Panc1 (cell line): ENCODE data around the gene PEX5L. TPM values are rescaled to one million over a fixed set of nuclear protein-coding genes. Genes with fewer than 3 reads are reported as not detected.

Experiments
- ATAC-seq: fragments of 200-7000 bp; cut with Tn5 transposase; 2 replicates; pipeline ENCODE4 v1.9.1; 2020; ENCODE audit warnings: mild to moderate bottlenecking, moderate library complexity
- BruUV-seq: library from RNA; stranded (reverse); fragments of 400-500 nt; replicated peaks from 2 replicates; lab custom pipeline; 2021; lab: Mats Ljungman, UMichigan
- CTCF ChIA-PET: fragments of 300-600 bp; sonication (Branson Sonifier 250); formaldehyde crosslinking; loops from one replicate; lab custom pipeline; 2022; ENCODE audit warnings: antibody characterized with exemption; lab: Charles Lee
- POLR2A ChIA-PET: fragments of 300-600 bp; sonication (Branson Sonifier 250); formaldehyde crosslinking; loops from one replicate; lab custom pipeline; 2022; ENCODE audit warnings: antibody characterized with exemption; lab: Charles Lee
- DNase-seq: peaks from one replicate; pipeline ENCODE4 v3.0.0-alpha.2; 2010; ENCODE audit warnings: low read depth, low spot score
- H3K27ac ChIP-seq: 2 replicates; pipeline ENCODE4 v1.5.1; 2011; ENCODE audit warnings: mild to moderate bottlenecking, low read length, inconsistent platforms
- H3K27me3 ChIP-seq: fragments of 200-500 bp; sonication (Bioruptor generic); 2 replicates; pipeline ENCODE4 v1.6.0; 2014; ENCODE audit warnings: low read length, inconsistent platforms; ENCODE audit not compliant: control insufficient read depth, insufficient read depth
- H3K36me3 ChIP-seq: fragments of 200-500 bp; sonication (Bioruptor generic); 2 replicates; pipeline ENCODE4 v1.5.1; 2014; ENCODE audit warnings: inconsistent platforms, mild to moderate bottlenecking, low read length, moderate library complexity; ENCODE audit not compliant: control insufficient read depth, insufficient read depth
- H3K4me1 ChIP-seq: 2 replicates; pipeline ENCODE4 v1.5.1; 2011; ENCODE audit warnings: inconsistent platforms, mild to moderate bottlenecking, low read length, moderate library complexity; ENCODE audit not compliant: control insufficient read depth, insufficient read depth
- H3K4me3 ChIP-seq, 2 experiments: 2 replicates each; pipeline ENCODE4 v1.5.1; 2011 to 2012; ENCODE audit warnings: low read depth in 2 of 2, low read length in 2 of 2, mild to moderate bottlenecking in 2 of 2, inconsistent platforms in 1 of 2, moderate library complexity in 1 of 2
- H3K9me3 ChIP-seq: fragments of 200-500 bp; sonication (Bioruptor generic); 2 replicates; pipeline ENCODE4 v1.5.1; 2014; ENCODE audit warnings: low read depth, mild to moderate bottlenecking, inconsistent platforms, low read length, moderate library complexity; ENCODE audit not compliant: control insufficient read depth, insufficient read depth
- POLR2AphosphoS5 ChIP-seq: IDR thresholded peaks from 2 replicates; pipeline ENCODE4 v1.6.1; 2012; ENCODE audit warnings: mild to moderate bottlenecking, low read depth, low read length, moderate library complexity
- SIN3A ChIP-seq: IDR thresholded peaks from 2 replicates; pipeline ENCODE4 v1.6.1; 2012; ENCODE audit warnings: low read depth, mild to moderate bottlenecking, low read length, moderate library complexity, borderline replicate concordance; ENCODE audit not compliant: insufficient read depth
- TCF7L2 ChIP-seq: IDR thresholded peaks from 2 replicates; pipeline ENCODE4 v1.6.1; 2011; ENCODE audit warnings: mild to moderate bottlenecking, low read depth, low read length, inconsistent platforms
- in situ Hi-C: cut with HindIII; loops from 2 replicates; pipeline ENCODE4 v1.10.0; 2016; ENCODE audit warnings: low sequenced_read_pairs, low pct_unique_long_range_greater_than_20kb
- intact Hi-C: fragments of 100-400 bp; cut with micrococcal nuclease; formaldehyde crosslinking; loops from one replicate; pipeline ENCODE4 v1.10.0; 2022; ENCODE audit not compliant: unreplicated experiment
- total RNA-seq: library from RNA; stranded (reverse); gene quantifications from one replicate; pipeline ENCODE4 v1.2.1, GENCODE V29; 2021; ENCODE audit not compliant: unreplicated experiment
- TF ChIP-seq, protein P1 (sequence below), 2 experiments: IDR thresholded peaks; 2 replicates each; pipeline ENCODE4 v1.6.1; 2011 to 2012; ENCODE audit warnings: low read depth in 2 of 2, control low read depth in 1 of 2, low read length in 1 of 2, mild to moderate bottlenecking in 1 of 2, moderate library complexity in 1 of 2; ENCODE audit not compliant: insufficient read depth in 1 of 2
- TF ChIP-seq, protein P2 (sequence below): fragments of 450-650 bp; IDR thresholded peaks from 2 replicates; pipeline ENCODE4 v1.5.1; 2017; ENCODE audit warnings: mild to moderate bottlenecking

Gene PEX5L
- total RNA-seq, 1 experiment from 2014 or later: 0.23 TPM

DNA sequence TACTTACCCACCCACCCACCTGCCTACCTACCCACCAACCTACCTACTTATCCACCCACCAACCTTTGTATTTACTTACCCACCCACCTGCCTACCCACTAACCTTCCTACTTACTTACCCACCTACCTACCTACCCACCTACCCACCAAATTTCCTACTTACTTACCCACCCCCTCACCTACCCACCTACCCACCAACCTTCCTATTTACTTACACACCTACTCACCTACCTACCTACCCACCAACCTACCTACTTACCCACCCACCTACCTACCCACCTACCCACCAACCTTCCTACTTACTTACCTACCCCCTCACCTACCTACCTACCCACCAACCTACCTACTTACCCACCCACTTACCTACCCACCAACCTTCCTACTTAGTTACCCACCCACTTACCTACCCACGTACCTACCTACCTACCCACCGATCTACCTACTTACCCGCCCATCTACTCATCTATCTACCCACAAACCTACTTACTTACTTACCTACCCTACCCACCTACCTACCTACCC, 204.3 kb downstream of the PEX5L start:
- H3K9me3 ChIP-seq: no peaks in the 10 kb centered on the region
- POLR2A ChIA-PET: no interaction called here

DNA sequence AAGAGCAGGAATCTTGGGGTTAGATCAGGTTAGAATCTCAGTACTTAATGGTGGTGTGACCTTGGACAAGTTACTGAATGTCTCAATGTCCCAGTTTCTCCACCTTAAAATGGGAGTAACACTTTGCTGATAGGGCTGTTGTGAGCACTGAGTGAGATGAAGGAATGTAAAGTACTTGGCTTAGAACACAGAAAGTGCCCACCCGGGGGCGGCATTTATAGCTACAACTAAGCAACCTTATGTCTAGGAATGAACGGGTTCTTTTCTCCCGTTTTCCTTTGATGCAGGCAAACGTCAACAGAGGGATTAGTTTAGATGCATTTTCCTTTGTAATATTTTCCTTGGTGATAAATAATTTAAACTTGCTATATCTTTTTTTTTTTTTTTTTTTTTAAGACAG, 207.3 kb downstream of the PEX5L start:
- Histone ChIP-seq H3K4me1 (no peaks in the 10 kb centered on the region), H3K27ac (no peak overlapping the region), H3K9me3 (no peaks in the 10 kb centered on the region), H3K27me3 (peaks cover 2% of the 10 kb centered on the region; the same call in 1 of the 2 replicates), H3K4me3 (no peak overlapping the region), H3K36me3 (no peaks in the 10 kb centered on the region)
- ChIA-PET POLR2A (no interaction called here), CTCF (interaction anchor here (0.7 kb wide), 1 partner anchor 167 kb away, joined by 9 read pairs; no protein-coding TSS in a partner anchor)
- in situ Hi-C loops: no loop called here
- intact Hi-C loops: no loop called here
- no peak for TF ChIP-seq SIN3A
- no peak for TF ChIP-seq POLR2AphosphoS5
- TF ChIP-seq, protein P1, sequence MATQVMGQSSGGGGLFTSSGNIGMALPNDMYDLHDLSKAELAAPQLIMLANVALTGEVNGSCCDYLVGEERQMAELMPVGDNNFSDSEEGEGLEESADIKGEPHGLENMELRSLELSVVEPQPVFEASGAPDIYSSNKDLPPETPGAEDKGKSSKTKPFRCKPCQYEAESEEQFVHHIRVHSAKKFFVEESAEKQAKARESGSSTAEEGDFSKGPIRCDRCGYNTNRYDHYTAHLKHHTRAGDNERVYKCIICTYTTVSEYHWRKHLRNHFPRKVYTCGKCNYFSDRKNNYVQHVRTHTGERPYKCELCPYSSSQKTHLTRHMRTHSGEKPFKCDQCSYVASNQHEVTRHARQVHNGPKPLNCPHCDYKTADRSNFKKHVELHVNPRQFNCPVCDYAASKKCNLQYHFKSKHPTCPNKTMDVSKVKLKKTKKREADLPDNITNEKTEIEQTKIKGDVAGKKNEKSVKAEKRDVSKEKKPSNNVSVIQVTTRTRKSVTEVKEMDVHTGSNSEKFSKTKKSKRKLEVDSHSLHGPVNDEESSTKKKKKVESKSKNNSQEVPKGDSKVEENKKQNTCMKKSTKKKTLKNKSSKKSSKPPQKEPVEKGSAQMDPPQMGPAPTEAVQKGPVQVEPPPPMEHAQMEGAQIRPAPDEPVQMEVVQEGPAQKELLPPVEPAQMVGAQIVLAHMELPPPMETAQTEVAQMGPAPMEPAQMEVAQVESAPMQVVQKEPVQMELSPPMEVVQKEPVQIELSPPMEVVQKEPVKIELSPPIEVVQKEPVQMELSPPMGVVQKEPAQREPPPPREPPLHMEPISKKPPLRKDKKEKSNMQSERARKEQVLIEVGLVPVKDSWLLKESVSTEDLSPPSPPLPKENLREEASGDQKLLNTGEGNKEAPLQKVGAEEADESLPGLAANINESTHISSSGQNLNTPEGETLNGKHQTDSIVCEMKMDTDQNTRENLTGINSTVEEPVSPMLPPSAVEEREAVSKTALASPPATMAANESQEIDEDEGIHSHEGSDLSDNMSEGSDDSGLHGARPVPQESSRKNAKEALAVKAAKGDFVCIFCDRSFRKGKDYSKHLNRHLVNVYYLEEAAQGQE (IDR thresholded peaks at IDR 0.05; ENCODE audit: insufficient read depth in 1 of 2, low read depth in 2 of 2, low read length in 1 of 2): no peak
- TF ChIP-seq, protein P2, sequence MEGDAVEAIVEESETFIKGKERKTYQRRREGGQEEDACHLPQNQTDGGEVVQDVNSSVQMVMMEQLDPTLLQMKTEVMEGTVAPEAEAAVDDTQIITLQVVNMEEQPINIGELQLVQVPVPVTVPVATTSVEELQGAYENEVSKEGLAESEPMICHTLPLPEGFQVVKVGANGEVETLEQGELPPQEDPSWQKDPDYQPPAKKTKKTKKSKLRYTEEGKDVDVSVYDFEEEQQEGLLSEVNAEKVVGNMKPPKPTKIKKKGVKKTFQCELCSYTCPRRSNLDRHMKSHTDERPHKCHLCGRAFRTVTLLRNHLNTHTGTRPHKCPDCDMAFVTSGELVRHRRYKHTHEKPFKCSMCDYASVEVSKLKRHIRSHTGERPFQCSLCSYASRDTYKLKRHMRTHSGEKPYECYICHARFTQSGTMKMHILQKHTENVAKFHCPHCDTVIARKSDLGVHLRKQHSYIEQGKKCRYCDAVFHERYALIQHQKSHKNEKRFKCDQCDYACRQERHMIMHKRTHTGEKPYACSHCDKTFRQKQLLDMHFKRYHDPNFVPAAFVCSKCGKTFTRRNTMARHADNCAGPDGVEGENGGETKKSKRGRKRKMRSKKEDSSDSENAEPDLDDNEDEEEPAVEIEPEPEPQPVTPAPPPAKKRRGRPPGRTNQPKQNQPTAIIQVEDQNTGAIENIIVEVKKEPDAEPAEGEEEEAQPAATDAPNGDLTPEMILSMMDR: peak; percentile 6; the same call in 1 of the 2 replicates
- no peak for TF ChIP-seq TCF7L2
- ATAC-seq: no peak
- BruUV-seq: no TSS peak
- no peak for DNase-seq

More for the DNA sequence above, 204.3 kb downstream of the PEX5L start:
- Histone ChIP-seq H3K27me3 (no peaks in the 10 kb centered on the region), H3K4me1 (no peaks in the 10 kb centered on the region), H3K27ac (no peak overlapping the region), H3K36me3 (no peaks in the 10 kb centered on the region), H3K4me3 (no peak overlapping the region)
- CTCF ChIA-PET: interaction anchor here (0.7 kb wide), 2 partner anchors 21 to 58 kb away, joined by 3 to 5 read pairs; no protein-coding TSS in a partner anchor
- no peak for DNase-seq
- in situ Hi-C loops: no loop called here
- intact Hi-C loops: no loop called here
- TF ChIP-seq SIN3A (no peak), POLR2AphosphoS5 (no peak), TCF7L2 (no peak)
- TF ChIP-seq, protein P2: no peak
- TF ChIP-seq, protein P1 (IDR thresholded peaks at IDR 0.05; ENCODE audit: insufficient read depth in 1 of 2, low read depth in 2 of 2, low read length in 1 of 2): no peak
- ATAC-seq: no peak
- BruUV-seq: no TSS peak
